HG02970 (cell line): ENCODE data around the gene MICAL3.
"Not testable (repeated sequence)": the region's sequence is repeated elsewhere in the genome, so short reads cannot be mapped to it uniquely, and the experiment has no call there.

Experiments
- ATAC-seq: cut with Tn5 transposase; IDR thresholded peaks from one replicate; pipeline ENCODE4 v1.9.1; 2021; ENCODE audit warnings: mild to moderate bottlenecking, moderate library complexity, moderate number of reproducible peaks; ENCODE audit not compliant: unreplicated experiment, low FRiP score

MICAL3 gene

DNA sequence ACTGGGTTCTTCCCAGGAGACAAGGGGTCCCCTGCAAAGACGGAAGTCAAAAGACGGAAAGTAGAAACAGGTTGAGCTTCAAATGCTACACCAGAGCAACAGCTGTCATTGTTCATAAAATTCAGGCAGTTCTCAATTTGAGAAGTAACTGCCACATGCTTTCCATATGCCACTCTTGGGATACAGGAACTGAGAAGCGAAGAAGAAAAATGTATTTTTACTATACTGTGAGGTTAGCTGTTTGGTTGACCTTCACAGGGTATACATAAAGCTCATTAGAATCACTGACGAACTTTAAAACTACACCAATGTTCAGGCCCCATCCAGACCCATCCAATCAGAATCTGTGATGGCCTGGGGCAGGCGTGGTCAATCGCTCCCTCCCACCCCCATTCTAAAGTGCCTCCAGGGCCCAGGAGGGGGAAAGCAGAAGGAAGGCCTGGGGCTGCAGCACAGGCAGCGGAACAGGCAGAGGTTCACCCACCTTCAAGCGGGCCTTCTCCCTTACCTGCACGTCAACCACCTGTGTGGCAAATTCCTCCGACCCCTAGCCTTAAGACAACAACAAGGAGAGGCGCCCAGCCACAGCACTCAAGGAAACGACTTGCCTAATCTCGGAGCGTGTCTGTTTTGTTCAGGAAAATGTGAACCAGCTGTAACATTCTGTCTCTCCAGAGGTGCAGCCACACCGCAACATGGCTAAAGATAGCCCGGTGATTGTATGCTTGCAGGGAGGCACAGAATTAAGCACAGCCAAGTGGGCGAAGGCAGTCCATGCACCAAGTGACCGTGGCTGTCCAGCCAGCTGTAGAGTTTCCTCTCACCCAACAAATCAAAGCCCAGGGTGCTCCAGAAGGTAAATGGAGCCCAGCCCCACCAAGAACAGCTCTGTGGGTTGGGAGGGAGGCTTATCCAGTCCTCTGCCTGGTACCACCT, 82.6 kb downstream of the MICAL3 start:
- no peak for ATAC-seq

GRCh38 chr22:17939579-17939978, 84.8 kb downstream of the MICAL3 start:
- ATAC-seq, result no peak

GRCh38 chr22:17939011-17939410, 85.3 kb downstream of the MICAL3 start:
- no peak for ATAC-seq

- ATAC-seq, result no peak
Observed at GRCh38 chr22:17938484-17938924, 85.9 kb downstream of the MICAL3 start.

GRCh38 chr22:17932457-17932856, 91.9 kb downstream of the MICAL3 start:
- not testable (repeated sequence) for ATAC-seq

- no peak for ATAC-seq
Observed at GRCh38 chr22:17931400-17931825, 92.9 kb downstream of the MICAL3 start.

DNA sequence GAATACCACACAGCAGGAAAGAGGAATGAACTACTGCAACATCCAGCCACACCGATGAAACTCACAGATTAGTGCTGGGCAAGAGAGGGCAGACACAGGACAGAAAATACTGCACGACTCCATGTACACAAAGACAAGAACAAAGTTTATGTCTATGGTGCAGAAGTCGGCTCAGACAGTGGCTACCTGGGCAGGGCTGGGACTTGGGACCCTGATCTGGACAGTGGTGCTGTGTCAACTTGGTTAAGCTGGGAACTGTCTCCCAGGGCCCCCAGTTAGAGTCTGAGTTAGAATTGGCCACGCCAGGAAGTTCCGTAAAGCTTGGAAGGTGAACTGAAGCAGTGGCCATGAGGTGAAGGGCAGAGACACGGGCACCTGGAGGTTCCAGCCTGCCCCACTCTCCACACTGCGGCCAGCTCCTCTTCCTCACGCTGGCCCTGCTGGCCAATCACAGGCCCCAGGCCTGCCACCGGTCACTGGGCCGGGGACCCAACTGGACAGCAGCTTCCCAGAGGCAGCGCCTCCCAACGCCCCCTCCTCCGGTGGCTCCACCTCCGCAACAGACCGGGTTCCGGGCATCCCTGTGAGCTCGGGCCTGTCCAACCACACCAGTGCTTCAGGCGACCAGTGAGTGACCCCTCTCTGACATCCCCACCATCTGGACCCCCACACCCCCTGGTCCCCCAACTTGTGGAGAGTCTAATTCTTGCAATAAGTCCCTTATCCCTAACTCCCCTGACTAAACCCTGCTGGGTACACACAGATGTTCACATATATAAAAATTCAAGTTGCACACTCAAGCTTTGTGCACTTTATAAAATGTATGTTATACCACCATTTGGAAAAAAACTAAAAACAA, 93.7 kb downstream of the MICAL3 start:
- ATAC-seq, result no peak

- no peak for ATAC-seq
Observed at GRCh38 chr22:17929909-17930308, 94.5 kb downstream of the MICAL3 start.

- no peak for ATAC-seq
Observed at GRCh38 chr22:17928391-17928790, 96.0 kb downstream of the MICAL3 start.

- no peak for ATAC-seq
Observed at GRCh38 chr22:17927062-17927461, 97.3 kb downstream of the MICAL3 start.

DNA sequence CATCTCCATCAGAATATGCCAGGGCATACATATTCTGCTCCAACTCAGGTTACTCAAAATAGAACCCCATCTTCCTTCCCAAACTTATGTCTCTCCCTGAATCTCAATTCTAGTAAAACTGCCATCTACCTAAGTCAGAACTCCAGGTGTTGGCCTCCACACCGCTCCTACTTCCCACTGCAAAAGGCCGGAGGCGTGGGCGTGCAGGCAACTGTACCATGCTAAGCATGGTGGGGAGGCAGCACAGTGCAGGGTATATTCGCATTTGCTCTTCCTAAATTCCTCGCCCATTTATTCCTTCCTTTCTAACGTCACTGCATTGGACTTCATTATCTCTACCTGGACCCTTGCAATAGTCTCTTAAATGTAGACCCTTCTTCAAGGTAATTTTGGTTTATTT, 97.8 kb downstream of the MICAL3 start:
- no peak for ATAC-seq

DNA sequence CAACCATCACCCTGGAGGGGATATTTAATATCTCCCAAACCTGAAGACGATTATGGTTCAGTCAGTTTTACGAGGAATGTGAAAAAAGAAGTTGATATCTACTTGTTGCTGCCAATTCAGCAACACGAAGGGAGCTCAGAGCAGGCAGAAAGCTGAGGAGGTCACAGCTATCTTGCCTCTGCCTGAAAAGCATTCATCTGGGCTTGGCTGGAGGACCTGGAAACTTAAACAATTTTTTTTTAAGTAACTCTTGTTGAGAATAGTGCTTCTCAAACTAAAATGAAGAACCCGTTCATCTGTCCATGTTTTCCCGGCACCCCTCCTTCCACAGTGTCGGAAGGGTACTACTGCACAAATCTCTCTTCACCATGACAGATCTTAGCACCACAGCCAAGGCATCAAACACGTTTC, 98.9 kb downstream of the MICAL3 start:
- ATAC-seq, result no peak

DNA sequence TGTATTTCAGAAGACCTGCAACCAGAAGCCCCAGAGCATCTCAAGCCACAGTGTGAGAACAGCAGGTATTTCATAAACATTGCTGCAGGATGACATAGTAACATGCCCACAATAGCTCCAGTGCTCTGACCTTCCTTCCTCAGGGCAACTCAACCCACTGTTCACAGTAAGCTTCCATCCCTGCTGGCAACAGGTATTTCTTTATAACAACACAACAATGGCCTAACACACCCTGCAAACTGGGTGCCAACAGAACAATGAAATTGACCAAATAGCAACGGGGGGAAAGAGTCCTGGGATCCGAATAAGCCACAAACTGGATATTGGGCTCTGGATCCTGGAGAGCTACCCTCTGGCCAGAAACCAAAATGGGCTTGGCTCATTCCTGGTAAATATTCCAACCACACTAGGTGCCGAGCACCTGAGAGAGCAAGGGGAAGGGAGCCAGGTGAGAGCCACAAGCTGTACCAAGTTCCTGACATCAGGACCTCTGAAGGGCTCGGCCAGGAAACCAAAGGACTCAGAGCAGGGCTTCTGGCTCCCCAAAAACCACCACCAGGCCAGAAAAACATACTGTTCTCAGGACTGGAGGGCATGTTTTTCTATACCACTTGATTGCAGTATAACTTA, 99.5 kb downstream of the MICAL3 start:
- ATAC-seq, result no peak

DNA sequence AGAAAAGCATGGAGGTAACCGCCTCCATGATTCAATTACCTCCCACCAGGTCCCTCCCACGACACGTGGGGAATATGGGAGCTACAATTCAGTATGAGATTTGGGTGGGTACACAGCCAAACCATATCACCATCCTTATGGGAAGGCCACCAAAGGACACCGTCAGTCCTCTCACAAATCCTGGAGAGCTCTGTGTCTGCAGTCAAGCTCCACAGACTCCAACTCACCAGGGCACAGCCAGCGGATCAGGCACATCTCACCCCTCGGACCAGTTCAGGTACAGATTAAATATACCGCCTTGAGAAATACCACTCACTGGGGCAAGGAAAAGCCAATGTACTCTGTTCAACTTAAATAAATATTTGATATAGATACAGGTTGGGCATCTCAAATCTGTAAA, 100.3 kb downstream of the MICAL3 start:
- ATAC-seq, result no peak

- ATAC-seq, result no peak
Observed at GRCh38 chr22:17922925-17923903, 101.1 kb downstream of the MICAL3 start.

- ATAC-seq, result no peak
Observed at GRCh38 chr22:17921871-17922821, 102.2 kb downstream of the MICAL3 start.

GRCh38 chr22:17920992-17921650, 103.2 kb downstream of the MICAL3 start:
- ATAC-seq, result no peak

DNA sequence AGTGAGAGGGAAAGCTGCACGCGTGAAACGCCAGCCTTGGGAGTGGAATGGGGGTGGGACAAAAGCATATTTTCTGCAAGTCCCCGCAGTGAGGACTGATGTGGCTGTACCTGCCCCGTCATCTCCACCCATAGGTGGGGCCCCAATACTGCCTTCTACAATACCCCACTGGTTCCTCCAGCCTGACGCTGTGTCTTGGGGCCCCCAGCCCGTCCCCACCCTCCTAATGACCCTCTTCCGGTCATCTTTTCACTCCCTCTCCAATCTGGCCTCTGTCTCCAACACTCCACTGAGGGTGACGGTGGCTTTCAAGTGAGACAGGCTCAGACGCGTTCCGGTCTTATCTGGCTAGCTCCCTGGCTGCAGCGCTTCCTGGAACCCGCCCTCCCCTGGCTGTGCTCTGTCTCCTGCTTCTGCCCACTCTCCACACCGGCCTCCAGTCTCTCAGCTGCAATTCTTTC, 104.2 kb downstream of the MICAL3 start:
- no peak for ATAC-seq
